Activated naive CD4-positive, alpha-beta T cell treated with anti-CD3 and anti-CD28 coated beads, Interleukin-2, amount 10 ng/mL, durations not matched to agents 7 days and 5 days (primary cell): ENCODE measurements around the gene AURKA.

Experiments used
- CTCF ChIA-PET: fragments of 350-600 bp; sonication (Branson Sonifier 250); formaldehyde crosslinking; loops from one replicate; lab custom pipeline; 2021; ENCODE audit warnings: antibody characterized with exemption; lab: Charles Lee
- DNase-seq: peaks from one replicate; pipeline ENCODE4 v3.0.0-alpha.2; 2020
- H3K27ac Mint-ChIP-seq: one replicate; pipeline ENCODE4 v1.8.0; 2021; ENCODE audit warnings: mild to moderate bottlenecking, moderate library complexity, mixed read lengths
- H3K27me3 Mint-ChIP-seq: one replicate; pipeline ENCODE4 v1.8.0; 2021; ENCODE audit warnings: mild to moderate bottlenecking, mixed read lengths
- H3K36me3 Mint-ChIP-seq: one replicate; pipeline ENCODE4 v1.8.0; 2021; ENCODE audit warnings: mixed read lengths
- H3K4me1 Mint-ChIP-seq: one replicate; pipeline ENCODE4 v1.8.0; 2021; ENCODE audit warnings: mixed read lengths
- H3K4me3 Mint-ChIP-seq: one replicate; pipeline ENCODE4 v1.8.0; 2021; ENCODE audit warnings: mild to moderate bottlenecking, moderate library complexity, mixed read lengths
- H3K9me3 Mint-ChIP-seq: one replicate; pipeline ENCODE4 v1.8.0; 2021; ENCODE audit warnings: mixed read lengths

The AURKA gene

GRCh38 chr20:56428410-56428809 lies 36.4 kb upstream of the AURKA start:
- no peak for DNase-seq
- H3K4me1 Mint-ChIP-seq = peaks cover 38% of the 10 kb centered on the region
- H3K27ac Mint-ChIP-seq = no peak overlapping the region
- CTCF ChIA-PET = no interaction called here
- H3K4me3 Mint-ChIP-seq = no peak overlapping the region
- H3K27me3 Mint-ChIP-seq = no peaks in the 10 kb centered on the region
- H3K36me3 Mint-ChIP-seq = peaks cover 20% of the 10 kb centered on the region
- no peaks in the 10 kb centered on the region for H3K9me3 Mint-ChIP-seq

GRCh38 chr20:56427797-56428196 lies 35.8 kb upstream of the AURKA start:
- H3K27ac Mint-ChIP-seq = no peak overlapping the region
- H3K27me3 Mint-ChIP-seq = no peaks in the 10 kb centered on the region
- H3K4me1 Mint-ChIP-seq = peaks cover 38% of the 10 kb centered on the region
- H3K4me3 Mint-ChIP-seq = no peak overlapping the region
- H3K36me3 Mint-ChIP-seq = peaks cover 18% of the 10 kb centered on the region
- CTCF ChIA-PET = no interaction called here
- H3K9me3 Mint-ChIP-seq = no peaks in the 10 kb centered on the region
- no peak for DNase-seq

GRCh38 chr20:56426926-56427325 lies 34.9 kb upstream of the AURKA start:
- Mint-ChIP-seq H3K4me1 (peaks cover 47% of the 10 kb centered on the region), H3K27me3 (no peaks in the 10 kb centered on the region), H3K9me3 (no peaks in the 10 kb centered on the region), H3K36me3 (peaks cover 25% of the 10 kb centered on the region), H3K4me3 (no peak overlapping the region), H3K27ac (no peak overlapping the region)
- no peak for DNase-seq
- CTCF ChIA-PET = interaction anchor here (1.8 kb wide), 1 partner anchor 12 kb away, joined by 4 read pairs; no protein-coding TSS in a partner anchor

- Mint-ChIP-seq H3K4me1 (peaks cover 53% of the 10 kb centered on the region), H3K9me3 (no peaks in the 10 kb centered on the region), H3K27me3 (no peaks in the 10 kb centered on the region), H3K36me3 (peaks cover 28% of the 10 kb centered on the region), H3K27ac (no peak overlapping the region), H3K4me3 (no peak overlapping the region)
- DNase-seq = no peak
- CTCF ChIA-PET = interaction anchor here (1.1 to 1.8 kb wide), 2 partner anchors 8 to 11 kb away, joined by 3 to 4 read pairs; no protein-coding TSS in a partner anchor
Observed at GRCh38 chr20:56426026-56426425, 34.0 kb upstream of the AURKA start.

- no peaks in the 10 kb centered on the region for H3K27me3 Mint-ChIP-seq
- peaks cover 23% of the 10 kb centered on the region for H3K36me3 Mint-ChIP-seq
Observed at GRCh38 chr20:56424931-56425330, 32.9 kb upstream of the AURKA start.

GRCh38 chr20:56423886-56424285 lies 31.9 kb upstream of the AURKA start:
- H3K4me1 Mint-ChIP-seq = peaks cover 49% of the 10 kb centered on the region
- CTCF ChIA-PET = interaction anchor here (1.1 to 1.2 kb wide), 2 partner anchors 10 to 16 kb away, joined by 3 read pairs; no protein-coding TSS in a partner anchor
- no peak overlapping the region for H3K27ac Mint-ChIP-seq
- H3K36me3 Mint-ChIP-seq = peaks cover 18% of the 10 kb centered on the region
- no peak overlapping the region for H3K4me3 Mint-ChIP-seq
- no peaks in the 10 kb centered on the region for H3K9me3 Mint-ChIP-seq
- no peaks in the 10 kb centered on the region for H3K27me3 Mint-ChIP-seq
- no peak for DNase-seq

More at GRCh38 chr20:56424931-56425330, 32.9 kb upstream of the AURKA start:
- no peak for DNase-seq
- Mint-ChIP-seq H3K4me3 (no peak overlapping the region), H3K4me1 (peaks cover 54% of the 10 kb centered on the region), H3K27ac (no peak overlapping the region), H3K9me3 (no peaks in the 10 kb centered on the region)
- CTCF ChIA-PET = interaction anchor here (1.8 kb wide), 1 partner anchor 10 kb away, joined by 4 read pairs; no protein-coding TSS in a partner anchor

GRCh38 chr20:56423211-56423610 lies 31.2 kb upstream of the AURKA start:
- no peak for DNase-seq
- Mint-ChIP-seq H3K27me3 (no peaks in the 10 kb centered on the region), H3K4me1 (peaks cover 49% of the 10 kb centered on the region), H3K9me3 (no peaks in the 10 kb centered on the region), H3K4me3 (no peak overlapping the region), H3K36me3 (peaks cover 19% of the 10 kb centered on the region), H3K27ac (no peak overlapping the region)
- CTCF ChIA-PET = interaction anchor here (1.1 to 1.2 kb wide), 3 partner anchors 10 to 44 kb away, joined by 3 read pairs; no protein-coding TSS in a partner anchor

- H3K4me1 Mint-ChIP-seq = peaks cover 51% of the 10 kb centered on the region
- DNase-seq = no peak
- no peaks in the 10 kb centered on the region for H3K27me3 Mint-ChIP-seq
- H3K9me3 Mint-ChIP-seq = no peaks in the 10 kb centered on the region
- H3K4me3 Mint-ChIP-seq = no peak overlapping the region
- no peak overlapping the region for H3K27ac Mint-ChIP-seq
- CTCF ChIA-PET = interaction anchor here (1.2 kb wide), 2 partner anchors 11 to 44 kb away, joined by 3 read pairs; no protein-coding TSS in a partner anchor
- H3K36me3 Mint-ChIP-seq = peaks cover 23% of the 10 kb centered on the region
Observed at GRCh38 chr20:56422824-56423189, 30.8 kb upstream of the AURKA start.

GRCh38 chr20:56422076-56422823 lies 30.2 kb upstream of the AURKA start:
- Mint-ChIP-seq H3K36me3 (peaks cover 29% of the 10 kb centered on the region), H3K27ac (no peak overlapping the region), H3K4me1 (peaks cover 55% of the 10 kb centered on the region), H3K4me3 (no peak overlapping the region), H3K9me3 (no peaks in the 10 kb centered on the region), H3K27me3 (no peaks in the 10 kb centered on the region)
- CTCF ChIA-PET = interaction anchor here (0.6 to 1.2 kb wide), 2 partner anchors 11 to 45 kb away, joined by 3 to 4 read pairs; no protein-coding TSS in a partner anchor
- DNase-seq = no peak

- CTCF ChIA-PET = interaction anchor here (0.9 kb wide), 1 partner anchor 48 kb away, joined by 3 read pairs; the partner anchor contains the start of gene RTF2
- no peak overlapping the region for H3K4me3 Mint-ChIP-seq
- peaks cover 64% of the 10 kb centered on the region for H3K4me1 Mint-ChIP-seq
- no peaks in the 10 kb centered on the region for H3K27me3 Mint-ChIP-seq
- DNase-seq = no peak
- peaks cover 33% of the 10 kb centered on the region for H3K36me3 Mint-ChIP-seq
- no peaks in the 10 kb centered on the region for H3K9me3 Mint-ChIP-seq
- H3K27ac Mint-ChIP-seq = peak overlapping the region; percentile 52
Observed at GRCh38 chr20:56420940-56421688, 29.1 kb upstream of the AURKA start.

GRCh38 chr20:56420028-56420427 lies 28.0 kb upstream of the AURKA start:
- CTCF ChIA-PET = no interaction called here
- H3K36me3 Mint-ChIP-seq = peaks cover 34% of the 10 kb centered on the region
- H3K4me3 Mint-ChIP-seq = no peak overlapping the region
- no peak for DNase-seq
- H3K27ac Mint-ChIP-seq = peak overlapping the region; percentile 28
- H3K9me3 Mint-ChIP-seq = no peaks in the 10 kb centered on the region
- H3K4me1 Mint-ChIP-seq = peaks cover 69% of the 10 kb centered on the region
- H3K27me3 Mint-ChIP-seq = no peaks in the 10 kb centered on the region

- CTCF ChIA-PET = interaction anchor here (1.1 to 1.5 kb wide), 2 partner anchors 8 to 12 kb away, joined by 3 to 5 read pairs; no protein-coding TSS in a partner anchor
Observed at GRCh38 chr20:56418385-56418861, 26.4 kb upstream of the AURKA start.

GRCh38 chr20:56417911-56418310 lies 25.9 kb upstream of the AURKA start:
- H3K36me3 Mint-ChIP-seq = peaks cover 43% of the 10 kb centered on the region
- H3K9me3 Mint-ChIP-seq = no peaks in the 10 kb centered on the region
- H3K27ac Mint-ChIP-seq = peak overlapping the region; percentile 84
- H3K4me3 Mint-ChIP-seq = no peak overlapping the region
- DNase-seq = no peak
- CTCF ChIA-PET = interaction anchor here (1.1 to 1.5 kb wide), 2 partner anchors 8 to 11 kb away, joined by 3 to 5 read pairs; no protein-coding TSS in a partner anchor
- peaks cover 84% of the 10 kb centered on the region for H3K4me1 Mint-ChIP-seq
- no peaks in the 10 kb centered on the region for H3K27me3 Mint-ChIP-seq

More at GRCh38 chr20:56418385-56418861, 26.4 kb upstream of the AURKA start:
- Mint-ChIP-seq H3K27ac (peak overlapping the region; percentile 84), H3K36me3 (peaks cover 41% of the 10 kb centered on the region), H3K4me3 (peak overlapping the region; percentile 22), H3K9me3 (no peaks in the 10 kb centered on the region), H3K4me1 (peaks cover 83% of the 10 kb centered on the region), H3K27me3 (no peaks in the 10 kb centered on the region)
- DNase-seq = peak; percentile 36

GRCh38 chr20:56417402-56417801 lies 25.4 kb upstream of the AURKA start:
- no peak overlapping the region for H3K27ac Mint-ChIP-seq
- H3K4me1 Mint-ChIP-seq = peaks cover 84% of the 10 kb centered on the region
- H3K9me3 Mint-ChIP-seq = peaks cover under 1% of the 10 kb centered on the region
- no peak for DNase-seq
- no peak overlapping the region for H3K4me3 Mint-ChIP-seq
- no peaks in the 10 kb centered on the region for H3K27me3 Mint-ChIP-seq
- peaks cover 46% of the 10 kb centered on the region for H3K36me3 Mint-ChIP-seq
- CTCF ChIA-PET = interaction anchor here (1.1 to 1.5 kb wide), 2 partner anchors 9 to 11 kb away, joined by 3 to 5 read pairs; no protein-coding TSS in a partner anchor
